Esophagus squamous epithelium (tissue), 5 donors: ENCODE data around the gene PSMD10. TPM values are rescaled to one million over a fixed set of nuclear protein-coding genes. Genes with fewer than 3 reads are reported as not detected.
A peak's percentile ranks its signal among the peaks of the same experiment; 100 is the strongest.

Experiments
- DNase-seq: peaks from one replicate; lab custom pipeline; 2025; lab: John Stamatoyannopoulos, UW
- H3K27ac ChIP-seq, 4 donors: fragments of 200-600 bp; sonication (generic); one replicate each; pipeline ENCODE4 v1.5.1; 2016 to 2019; ENCODE audit warnings: mild to moderate bottlenecking in 1 of 4
- H3K27me3 ChIP-seq, 4 donors: fragments of 200-600 bp; sonication (generic); 1 replicate in 3 of 4; 2 replicates in 1 of 4; pipeline versions ENCODE4 v1.5.1 to v1.6.0; 2017 to 2021; ENCODE audit warnings: antibody characterized with exemption in 1 of 4
- H3K36me3 ChIP-seq, 3 donors: fragments of 200-600 bp; sonication (generic); one replicate each; pipeline ENCODE4 v1.5.1; 2016 to 2019
- H3K4me1 ChIP-seq, 3 donors: fragments of 200-600 bp; sonication (generic); one replicate each; pipeline ENCODE4 v1.5.1; 2017 to 2019
- H3K4me3 ChIP-seq, 4 donors: fragments of 200-600 bp; sonication (generic); 1 replicate in 3 of 4; 2 replicates in 1 of 4; pipeline ENCODE4 v1.5.1; 2016 to 2019; ENCODE audit warnings: mild to moderate bottlenecking in 2 of 4, moderate library complexity in 1 of 4
- H3K9me3 ChIP-seq, 3 donors: fragments of 200-600 bp; sonication (generic); one replicate each; pipeline ENCODE4 v1.5.1; 2016 to 2019
- POLR2A ChIP-seq, 4 donors: fragments of 450-650 bp; IDR thresholded peaks; one replicate each; pipeline ENCODE4 v1.6.1; 2017; ENCODE audit warnings: antibody characterized with exemption in 4 of 4, mild to moderate bottlenecking in 4 of 4, moderate library complexity in 3 of 4
- WGBS, 2 donors: methylation state at CpG; one replicate each; pipeline ENCODE4 v1.1.5; 2018; 5-methylcytosine and 5-hydroxymethylcytosine counted together
- intact Hi-C: fragments of 100-400 bp; cut with DNase I; formaldehyde crosslinking; loops from one replicate; pipeline ENCODE4 v1.15.0; 2022
- total RNA-seq, 4 donors: library from RNA; depleted of rRNA; stranded (reverse); fragments of >200 nt; gene quantifications; one replicate each; pipeline ENCODE4 v1.1.0, GENCODE V29; 2016
- TF ChIP-seq, protein P1 (sequence below), 6 experiments: fragments of 450-650 bp in 4 of 6; fragments of 200-600 bp in 2 of 6; sonication (generic) in 2 of 6; IDR thresholded peaks; one replicate each; pipeline ENCODE4 v1.5.1; 2016 to 2019; ENCODE audit warnings: antibody characterized with exemption in 6 of 6, mild to moderate bottlenecking in 4 of 6, moderate library complexity in 4 of 6
- donor health status: DM: yes; HTN: yes; CAD: no.

PSMD10 gene
- total RNA-seq, 4 donors from 2014 or later = 37.1 to 50.4 (median 41.9) TPM

GRCh38 chrX:108105473-108105872 lies 14.1 kb upstream of the PSMD10 start:
- Histone ChIP-seq H3K4me3 (no peak overlapping the region), H3K27me3 (no peaks in the 10 kb centered on the region), H3K36me3 (no peaks in the 10 kb centered on the region), H3K9me3 (no peaks in the 10 kb centered on the region), H3K27ac (no peak overlapping the region), H3K4me1 (no peaks in the 10 kb centered on the region)
- no peak for DNase-seq
- no peak for TF ChIP-seq POLR2A (IDR thresholded peaks at IDR 0.05)
- TF ChIP-seq, protein P1, sequence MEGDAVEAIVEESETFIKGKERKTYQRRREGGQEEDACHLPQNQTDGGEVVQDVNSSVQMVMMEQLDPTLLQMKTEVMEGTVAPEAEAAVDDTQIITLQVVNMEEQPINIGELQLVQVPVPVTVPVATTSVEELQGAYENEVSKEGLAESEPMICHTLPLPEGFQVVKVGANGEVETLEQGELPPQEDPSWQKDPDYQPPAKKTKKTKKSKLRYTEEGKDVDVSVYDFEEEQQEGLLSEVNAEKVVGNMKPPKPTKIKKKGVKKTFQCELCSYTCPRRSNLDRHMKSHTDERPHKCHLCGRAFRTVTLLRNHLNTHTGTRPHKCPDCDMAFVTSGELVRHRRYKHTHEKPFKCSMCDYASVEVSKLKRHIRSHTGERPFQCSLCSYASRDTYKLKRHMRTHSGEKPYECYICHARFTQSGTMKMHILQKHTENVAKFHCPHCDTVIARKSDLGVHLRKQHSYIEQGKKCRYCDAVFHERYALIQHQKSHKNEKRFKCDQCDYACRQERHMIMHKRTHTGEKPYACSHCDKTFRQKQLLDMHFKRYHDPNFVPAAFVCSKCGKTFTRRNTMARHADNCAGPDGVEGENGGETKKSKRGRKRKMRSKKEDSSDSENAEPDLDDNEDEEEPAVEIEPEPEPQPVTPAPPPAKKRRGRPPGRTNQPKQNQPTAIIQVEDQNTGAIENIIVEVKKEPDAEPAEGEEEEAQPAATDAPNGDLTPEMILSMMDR (IDR thresholded peaks at IDR 0.05) = no peak
- intact Hi-C loops = no loop called here

- Histone ChIP-seq H3K27me3 (no peaks in the 10 kb centered on the region), H3K4me3 (no peak overlapping the region), H3K36me3 (no peaks in the 10 kb centered on the region), H3K9me3 (no peaks in the 10 kb centered on the region), H3K27ac (no peak overlapping the region), H3K4me1 (peaks cover 0 to 2% (median 0%) of the 10 kb centered on the region in 3 donors)
- no peak for TF ChIP-seq POLR2A (IDR thresholded peaks at IDR 0.05)
- TF ChIP-seq, protein P1 (IDR thresholded peaks at IDR 0.05) = no peak
- DNase-seq = no peak
- intact Hi-C loops = no loop called here
- 77 to 94% methylated on average over 2 of the region's 2 CpGs for WGBS, 2 donors
Measured at GRCh38 chrX:108097380-108097779, 6.0 kb upstream of the PSMD10 start.

DNA sequence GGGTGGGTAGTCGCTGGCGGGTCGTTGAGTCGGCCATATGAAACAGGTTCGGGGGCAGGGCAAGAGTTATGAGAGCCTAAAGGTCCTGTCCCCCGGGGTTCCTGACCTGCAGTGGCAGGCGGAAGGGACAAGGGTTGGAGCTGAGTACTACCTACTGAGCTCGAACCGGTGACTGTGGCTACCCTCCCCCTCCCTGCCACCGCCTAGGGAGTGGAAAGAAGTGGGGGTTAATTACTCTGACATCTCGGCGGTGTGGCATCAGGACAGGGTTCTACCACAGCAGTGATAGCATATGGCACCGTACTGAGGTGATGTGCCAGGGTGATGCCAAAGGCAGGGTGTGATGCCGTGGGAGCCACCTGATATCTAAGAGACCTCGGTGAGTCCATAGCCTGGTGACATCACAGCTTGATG lies 543 bp upstream of the PSMD10 start:
- H3K36me3 ChIP-seq = peaks cover 0 to 17% (median 0%) of the 10 kb centered on the region in 3 donors
- no peaks in the 10 kb centered on the region for H3K9me3 ChIP-seq
- H3K27ac ChIP-seq = peak overlapping the region; percentile 73 to 92 (median 84)
- intact Hi-C loops = no loop called here
- DNase-seq = no peak
- peaks cover 0 to 26% (median 7%) of the 10 kb centered on the region in 3 donors for H3K4me1 ChIP-seq
- no peak for TF ChIP-seq POLR2A (IDR thresholded peaks at IDR 0.05)
- TF ChIP-seq, protein P1 (IDR thresholded peaks at IDR 0.05) = no peak
- H3K27me3 ChIP-seq = no peaks in the 10 kb centered on the region
- H3K4me3 ChIP-seq = peak overlapping the region; percentile 50 to 70 (median 60)
- 1 to 28% methylated on average over 8 to 11 of the region's 15 CpGs for WGBS, 2 donors

- peak overlapping the region; percentile 50 to 70 (median 60) for H3K4me3 ChIP-seq
- peaks cover 0 to 26% (median 7%) of the 10 kb centered on the region in 3 donors for H3K4me1 ChIP-seq
- no peaks in the 10 kb centered on the region for H3K9me3 ChIP-seq
- no peaks in the 10 kb centered on the region for H3K27me3 ChIP-seq
- peaks cover 0 to 28% (median 0%) of the 10 kb centered on the region in 3 donors for H3K36me3 ChIP-seq
- 2 to 39% methylated on average over 16 to 20 of the region's 20 CpGs for WGBS, 2 donors
- TF ChIP-seq POLR2A (IDR thresholded peaks at IDR 0.05) = no peak
- TF ChIP-seq, protein P1 (IDR thresholded peaks at IDR 0.05) = no peak
- peak overlapping the region; percentile 86 to 92 (median 90) for H3K27ac ChIP-seq
- no peak for DNase-seq
- intact Hi-C loops = no loop called here
Measured at GRCh38 chrX:108090491-108091263, 665 bp downstream of the PSMD10 start.

- intact Hi-C loops = no loop called here
- Histone ChIP-seq H3K4me1 (peaks cover 0 to 26% (median 7%) of the 10 kb centered on the region in 3 donors), H3K27ac (no peak overlapping the region), H3K27me3 (no peaks in the 10 kb centered on the region), H3K4me3 (no peak overlapping the region), H3K36me3 (peaks cover 0 to 44% (median 0%) of the 10 kb centered on the region in 3 donors), H3K9me3 (no peaks in the 10 kb centered on the region)
- 71 to 91% methylated on average over 1 of the region's 1 CpG for WGBS, 2 donors
- DNase-seq = no peak
- TF ChIP-seq, protein P1 (IDR thresholded peaks at IDR 0.05) = no peak
- no peak for TF ChIP-seq POLR2A (IDR thresholded peaks at IDR 0.05)
Measured at GRCh38 chrX:108088511-108088910, 2.8 kb downstream of the PSMD10 start.
